HL-60/S4 (cell line): Measurements from ENCODE around the gene CLECL1.
"Not testable (repeated sequence)": the region's sequence is repeated elsewhere in the genome, so short reads cannot be mapped to it uniquely, and the experiment has no call there.

Experiments
- in situ Hi-C: fragments of 300-500 bp; cut with MboI; formaldehyde crosslinking; loops from 2 replicates; pipeline ENCODE4 v1.14.3; 2022; ENCODE audit warnings: low sequenced_read_pairs

The CLECL1 gene

DNA sequence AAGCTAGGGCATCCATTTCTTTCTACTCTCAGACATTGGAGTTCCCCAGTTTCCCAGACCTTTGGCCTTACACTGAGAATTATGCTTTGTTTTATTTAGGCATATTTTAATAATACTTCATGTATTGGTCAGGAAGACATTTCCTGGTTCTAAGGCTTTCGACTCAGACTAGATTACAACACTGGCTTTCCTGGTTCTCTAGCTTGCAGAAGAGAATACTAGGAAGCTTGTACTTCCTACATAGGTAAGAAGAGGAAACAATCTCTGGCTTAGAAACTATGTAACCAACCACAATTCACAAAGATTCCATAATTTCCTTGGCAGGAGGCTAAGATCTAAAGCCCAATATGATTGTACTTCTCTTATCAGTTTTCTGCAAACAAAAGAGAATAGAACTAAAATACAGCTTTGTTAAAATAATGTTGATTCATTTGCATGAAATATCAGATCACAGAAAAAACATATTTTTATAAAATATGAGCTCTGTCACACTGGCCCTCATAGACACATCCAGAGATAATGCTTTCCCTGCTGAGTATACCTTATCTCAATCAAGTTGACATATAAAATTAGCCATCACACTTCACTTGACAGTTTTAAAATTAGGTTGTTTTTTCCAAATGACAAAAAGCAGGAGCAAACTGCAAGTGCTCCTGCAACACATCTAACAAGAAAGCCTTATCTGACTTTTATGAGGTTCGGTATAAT is 32.8 kb downstream of the CLECL1 start:
- in situ Hi-C loops = loop anchor here (10.0 kb wide), 1 partner anchor 365 kb away; no protein-coding TSS in a partner anchor

DNA sequence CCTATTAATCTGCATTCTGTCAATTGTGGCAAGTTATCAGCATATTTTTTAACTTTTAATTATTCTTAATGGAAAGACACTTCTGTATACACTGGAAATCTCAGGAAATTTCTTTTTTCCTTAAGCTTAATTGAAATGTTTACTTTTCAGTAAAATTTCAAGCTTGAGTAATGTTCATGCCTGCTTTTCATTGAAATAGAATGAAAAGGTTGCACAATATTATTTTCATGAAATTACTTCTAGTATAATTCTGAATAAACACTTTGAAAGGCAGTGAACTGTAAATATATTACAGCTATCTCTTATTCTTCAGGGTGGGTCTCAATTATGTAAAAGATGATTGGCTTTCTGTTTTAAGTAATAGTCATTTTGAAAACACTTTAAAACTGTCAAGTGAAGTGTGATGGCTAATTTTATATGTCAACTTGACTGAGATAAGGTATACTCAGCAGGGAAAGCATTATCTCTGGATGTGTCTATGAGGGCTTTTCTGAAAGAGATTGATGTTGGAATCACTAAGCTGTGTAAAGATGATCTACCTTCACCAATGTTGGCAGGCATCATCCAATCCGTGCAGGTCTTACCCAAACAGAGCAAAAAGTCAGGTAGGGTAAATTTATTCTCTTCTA is 33.5 kb downstream of the CLECL1 start:
- in situ Hi-C loops = no loop called here

GRCh38 chr12:9698681-9699080 is 34.2 kb downstream of the CLECL1 start:
- in situ Hi-C loops = no loop called here

- in situ Hi-C loops = no loop called here
Observed at GRCh38 chr12:9697619-9698018, 35.3 kb downstream of the CLECL1 start.

DNA sequence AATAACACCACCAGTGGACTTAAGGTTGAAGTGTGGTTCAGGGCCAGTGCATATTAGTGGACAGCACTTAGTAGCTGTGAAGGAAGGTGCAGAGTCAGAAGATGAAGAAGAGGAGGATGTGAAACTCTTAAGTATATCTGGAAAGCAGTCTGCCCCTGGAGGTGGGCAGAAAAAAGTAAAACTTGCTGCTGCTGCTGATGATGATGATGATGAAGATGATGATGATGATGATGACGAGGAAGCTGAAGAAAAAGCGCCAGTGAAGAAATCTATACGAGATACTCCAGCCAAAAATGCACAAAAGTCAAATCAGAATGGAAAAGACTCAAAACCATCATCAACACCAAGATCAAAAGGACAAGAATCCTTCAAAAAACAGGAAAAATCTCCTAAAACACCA is 37.2 kb downstream of the CLECL1 start:
- in situ Hi-C loops = not testable (repeated sequence)

DNA sequence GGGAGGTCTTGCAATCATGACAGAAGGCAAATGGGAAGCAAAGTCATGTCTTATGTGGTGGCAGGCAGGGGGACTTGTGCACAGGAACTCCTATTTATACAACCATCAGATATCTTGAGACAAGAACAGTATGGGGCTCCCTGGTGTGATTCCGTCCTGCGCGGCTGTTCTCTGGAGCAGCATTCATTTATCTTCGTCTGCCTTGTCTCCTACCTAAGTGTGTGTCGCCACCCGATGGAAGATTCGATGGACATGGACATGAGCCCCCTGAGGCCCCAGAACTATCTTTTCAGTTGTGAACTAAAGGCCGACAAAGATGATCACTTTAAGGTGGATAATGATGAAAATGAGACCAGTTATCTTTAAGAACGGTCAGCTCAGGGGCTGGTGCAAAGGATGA is 37.7 kb downstream of the CLECL1 start:
- in situ Hi-C loops = not testable (repeated sequence)

- in situ Hi-C loops = loop anchor here (5.0 kb wide), 1 partner anchor 42 kb away; no protein-coding TSS in a partner anchor
Observed at GRCh38 chr12:9694241-9694640, 38.7 kb downstream of the CLECL1 start.

DNA sequence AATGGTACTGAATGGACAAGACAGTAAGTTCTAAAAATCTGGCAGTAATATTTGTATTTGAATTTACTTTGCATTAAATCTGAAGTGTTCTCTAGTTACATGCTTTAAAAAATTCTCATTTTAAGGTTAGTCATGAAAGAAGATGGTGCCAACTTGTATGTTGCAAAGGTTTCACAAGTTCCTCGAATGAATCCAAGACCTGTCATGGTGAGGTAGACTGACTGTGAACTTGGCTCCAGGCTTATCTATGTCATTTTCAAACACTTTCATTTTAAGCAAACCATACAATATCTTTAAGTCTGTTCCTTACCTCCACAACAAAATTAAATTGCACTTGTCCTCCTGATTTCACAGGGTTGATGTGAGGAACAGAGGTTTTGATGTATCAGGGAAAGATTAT is 40.0 kb downstream of the CLECL1 start:
- in situ Hi-C loops = loop anchor here (5.0 kb wide), 1 partner anchor 41 kb away; no protein-coding TSS in a partner anchor

GRCh38 chr12:9687228-9687627 is 45.7 kb downstream of the CLECL1 start:
- in situ Hi-C loops = no loop called here

DNA sequence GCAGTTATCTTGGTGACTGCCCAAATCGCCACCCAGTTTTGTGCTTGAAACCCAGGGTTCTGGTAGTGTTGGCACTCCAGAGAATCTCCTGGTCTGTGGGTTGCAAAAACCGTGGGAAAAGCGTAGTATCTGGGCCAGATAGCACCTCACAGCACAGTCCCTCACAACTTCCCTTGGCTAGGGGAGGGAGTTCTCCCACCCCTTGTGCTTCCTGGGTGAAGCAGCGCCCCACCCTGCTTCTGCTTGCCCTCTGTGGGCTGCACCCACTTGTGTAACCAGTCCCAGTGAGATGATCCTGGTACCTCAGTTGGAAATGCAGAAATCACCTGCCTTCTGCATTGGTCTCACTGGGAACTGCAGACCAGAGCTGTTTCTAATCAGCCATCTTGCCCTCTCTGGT is 47.0 kb downstream of the CLECL1 start:
- in situ Hi-C loops = no loop called here

DNA sequence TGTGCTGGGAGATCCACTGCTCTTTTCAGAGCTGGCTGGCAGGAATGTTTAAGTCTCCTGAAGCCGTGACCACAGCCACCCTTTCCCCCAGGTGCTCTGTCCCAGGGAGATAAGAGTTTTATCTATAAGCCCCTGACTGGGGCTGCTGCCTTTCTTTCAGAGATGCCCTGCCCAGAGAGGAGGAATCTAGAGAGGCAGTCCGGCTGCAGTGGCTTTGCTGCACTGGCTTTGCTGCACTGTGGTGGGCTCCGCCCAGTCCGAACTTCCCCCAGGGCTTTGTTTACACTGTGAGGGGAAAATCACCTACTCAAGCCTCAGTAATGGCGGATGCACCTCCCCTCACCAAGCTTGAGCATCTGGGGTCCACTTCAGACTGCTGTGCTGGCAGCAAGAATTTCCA is 47.5 kb downstream of the CLECL1 start:
- in situ Hi-C loops = not testable (repeated sequence)

- in situ Hi-C loops = not testable (repeated sequence)
Observed at GRCh38 chr12:9682949-9683348, 49.9 kb downstream of the CLECL1 start.

- in situ Hi-C loops = not testable (repeated sequence)
Observed at GRCh38 chr12:9682508-9682907, 50.4 kb downstream of the CLECL1 start.

- in situ Hi-C loops = no loop called here
Observed at GRCh38 chr12:9674226-9674590, 58.7 kb downstream of the CLECL1 start.

- in situ Hi-C loops = no loop called here
Observed at GRCh38 chr12:9673404-9674225, 59.3 kb downstream of the CLECL1 start.
